Measurements from ENCODE around the gene TCF12.

DNA sequence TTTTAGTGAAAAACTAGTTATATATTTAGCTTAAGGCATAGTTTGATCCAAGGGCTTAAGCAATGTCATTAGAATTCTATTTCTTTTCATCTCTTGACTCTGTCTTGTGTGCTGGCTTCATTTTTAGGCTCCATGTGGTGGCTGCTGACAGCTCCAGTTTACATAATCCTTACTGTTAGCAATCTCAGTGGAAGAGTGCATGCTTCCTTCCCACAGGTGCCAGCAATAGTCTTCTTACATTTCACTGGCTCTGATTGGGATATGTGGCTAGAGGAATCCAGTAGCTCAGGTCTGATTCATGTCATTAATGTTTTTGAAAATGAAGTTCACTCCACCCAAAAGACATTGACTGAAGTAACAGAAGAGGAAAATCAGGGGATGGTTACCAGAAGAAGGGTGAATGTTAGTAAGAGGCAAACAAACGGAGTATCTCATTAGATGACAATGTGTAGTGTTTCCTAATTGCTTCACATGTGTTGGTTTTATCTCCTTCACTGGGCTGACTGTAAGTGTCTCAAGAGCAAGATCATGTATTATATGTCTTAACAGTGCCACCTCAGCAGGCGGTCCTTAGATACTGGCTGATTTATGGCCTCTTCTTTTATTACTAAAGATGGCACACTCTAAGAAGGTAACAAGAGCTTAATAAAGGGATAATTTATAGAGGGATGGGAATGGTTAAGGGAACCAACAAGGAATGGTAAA is 25.6 kb upstream of the TCF12 start:
- TF ChIP-seq YY1 (IDR thresholded peaks at IDR 0.05; ENCODE audit: low read depth) (no peak), NFIC (IDR thresholded peaks at IDR 0.05) (no peak), ZBTB7A (IDR thresholded peaks at IDR 0.05; ENCODE audit: low read depth) (no peak), EP300 (IDR thresholded peaks at IDR 0.05; ENCODE audit: borderline replicate concordance) (no peak), TCF12 (IDR thresholded peaks at IDR 0.05; ENCODE audit: low read depth) (no peak), FOXM1 (IDR thresholded peaks at IDR 0.05; ENCODE audit: borderline replicate concordance, low read depth) (no peak), TAF1 (IDR thresholded peaks at IDR 0.05; ENCODE audit: low read depth) (no peak), TEAD4 (IDR thresholded peaks at IDR 0.05) (no peak), RAD21 (IDR thresholded peaks at IDR 0.05; ENCODE audit: low read depth) (no peak), CEBPB (IDR thresholded peaks at IDR 0.05) (no peak)
- TF ChIP-seq, protein P1, sequence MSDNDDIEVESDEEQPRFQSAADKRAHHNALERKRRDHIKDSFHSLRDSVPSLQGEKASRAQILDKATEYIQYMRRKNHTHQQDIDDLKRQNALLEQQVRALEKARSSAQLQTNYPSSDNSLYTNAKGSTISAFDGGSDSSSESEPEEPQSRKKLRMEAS (IDR thresholded peaks at IDR 0.05) = no peak
- TF ChIP-seq, protein P2, sequence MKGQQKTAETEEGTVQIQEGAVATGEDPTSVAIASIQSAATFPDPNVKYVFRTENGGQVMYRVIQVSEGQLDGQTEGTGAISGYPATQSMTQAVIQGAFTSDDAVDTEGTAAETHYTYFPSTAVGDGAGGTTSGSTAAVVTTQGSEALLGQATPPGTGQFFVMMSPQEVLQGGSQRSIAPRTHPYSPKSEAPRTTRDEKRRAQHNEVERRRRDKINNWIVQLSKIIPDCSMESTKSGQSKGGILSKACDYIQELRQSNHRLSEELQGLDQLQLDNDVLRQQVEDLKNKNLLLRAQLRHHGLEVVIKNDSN (IDR thresholded peaks at IDR 0.05) = no peak
- TF ChIP-seq, protein P3, sequence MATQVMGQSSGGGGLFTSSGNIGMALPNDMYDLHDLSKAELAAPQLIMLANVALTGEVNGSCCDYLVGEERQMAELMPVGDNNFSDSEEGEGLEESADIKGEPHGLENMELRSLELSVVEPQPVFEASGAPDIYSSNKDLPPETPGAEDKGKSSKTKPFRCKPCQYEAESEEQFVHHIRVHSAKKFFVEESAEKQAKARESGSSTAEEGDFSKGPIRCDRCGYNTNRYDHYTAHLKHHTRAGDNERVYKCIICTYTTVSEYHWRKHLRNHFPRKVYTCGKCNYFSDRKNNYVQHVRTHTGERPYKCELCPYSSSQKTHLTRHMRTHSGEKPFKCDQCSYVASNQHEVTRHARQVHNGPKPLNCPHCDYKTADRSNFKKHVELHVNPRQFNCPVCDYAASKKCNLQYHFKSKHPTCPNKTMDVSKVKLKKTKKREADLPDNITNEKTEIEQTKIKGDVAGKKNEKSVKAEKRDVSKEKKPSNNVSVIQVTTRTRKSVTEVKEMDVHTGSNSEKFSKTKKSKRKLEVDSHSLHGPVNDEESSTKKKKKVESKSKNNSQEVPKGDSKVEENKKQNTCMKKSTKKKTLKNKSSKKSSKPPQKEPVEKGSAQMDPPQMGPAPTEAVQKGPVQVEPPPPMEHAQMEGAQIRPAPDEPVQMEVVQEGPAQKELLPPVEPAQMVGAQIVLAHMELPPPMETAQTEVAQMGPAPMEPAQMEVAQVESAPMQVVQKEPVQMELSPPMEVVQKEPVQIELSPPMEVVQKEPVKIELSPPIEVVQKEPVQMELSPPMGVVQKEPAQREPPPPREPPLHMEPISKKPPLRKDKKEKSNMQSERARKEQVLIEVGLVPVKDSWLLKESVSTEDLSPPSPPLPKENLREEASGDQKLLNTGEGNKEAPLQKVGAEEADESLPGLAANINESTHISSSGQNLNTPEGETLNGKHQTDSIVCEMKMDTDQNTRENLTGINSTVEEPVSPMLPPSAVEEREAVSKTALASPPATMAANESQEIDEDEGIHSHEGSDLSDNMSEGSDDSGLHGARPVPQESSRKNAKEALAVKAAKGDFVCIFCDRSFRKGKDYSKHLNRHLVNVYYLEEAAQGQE (IDR thresholded peaks at IDR 0.05; ENCODE audit: low read depth) = no peak
